RWPE2 (cell line): ENCODE results near the gene ARF6.

Experiments
- ATAC-seq: fragments of 200-7000 bp; cut with Tn5 transposase; 3 replicates; pipeline ENCODE4 v1.9.1; 2021; ENCODE audit warnings: low read depth
- DNase-seq: peaks from one replicate; pipeline ENCODE4 v3.0.0-alpha.2; 2020; ENCODE audit warnings: low spot score
- H3K27ac ChIP-seq: fragments of 450-650 bp; 2 replicates; pipeline ENCODE4 v1.5.1; 2017; ENCODE audit warnings: mild to moderate bottlenecking; ENCODE audit not compliant: poor library complexity, severe bottlenecking
- H3K27me3 ChIP-seq: fragments of 250-450 bp; sonication (Bioruptor Pico); 2 replicates; pipeline ENCODE4 v1.5.1; 2021; ENCODE audit warnings: mild to moderate bottlenecking, moderate library complexity; ENCODE audit not compliant: insufficient read depth, poor library complexity, severe bottlenecking
- H3K36me3 ChIP-seq: fragments of 250-450 bp; sonication (Bioruptor Pico); 2 replicates; pipeline ENCODE4 v1.5.1; 2020; ENCODE audit warnings: low read depth, mild to moderate bottlenecking, moderate library complexity
- H3K4me1 ChIP-seq: fragments of 250-450 bp; sonication (Bioruptor Pico); 2 replicates; pipeline ENCODE4 v1.5.1; 2021; ENCODE audit warnings: mild to moderate bottlenecking, moderate library complexity; ENCODE audit not compliant: insufficient read depth, poor library complexity, severe bottlenecking
- H3K4me3 ChIP-seq: fragments of 250-450 bp; sonication (Bioruptor Pico); 2 replicates; pipeline ENCODE4 v1.5.1; 2021; ENCODE audit warnings: mild to moderate bottlenecking, moderate library complexity; ENCODE audit not compliant: severe bottlenecking
- H3K9me3 ChIP-seq: fragments of 250-450 bp; sonication (Bioruptor Pico); 2 replicates; pipeline ENCODE4 v1.5.1; 2021; ENCODE audit warnings: mild to moderate bottlenecking, moderate library complexity; ENCODE audit not compliant: severe bottlenecking
- TF ChIP-seq, protein P1 (sequence below): fragments of 450-650 bp; IDR thresholded peaks from one replicate; pipeline ENCODE4 v1.5.1; 2017; ENCODE audit warnings: mild to moderate bottlenecking, moderate library complexity; ENCODE audit not compliant: poor library complexity, severe bottlenecking

Gene ARF6

DNA sequence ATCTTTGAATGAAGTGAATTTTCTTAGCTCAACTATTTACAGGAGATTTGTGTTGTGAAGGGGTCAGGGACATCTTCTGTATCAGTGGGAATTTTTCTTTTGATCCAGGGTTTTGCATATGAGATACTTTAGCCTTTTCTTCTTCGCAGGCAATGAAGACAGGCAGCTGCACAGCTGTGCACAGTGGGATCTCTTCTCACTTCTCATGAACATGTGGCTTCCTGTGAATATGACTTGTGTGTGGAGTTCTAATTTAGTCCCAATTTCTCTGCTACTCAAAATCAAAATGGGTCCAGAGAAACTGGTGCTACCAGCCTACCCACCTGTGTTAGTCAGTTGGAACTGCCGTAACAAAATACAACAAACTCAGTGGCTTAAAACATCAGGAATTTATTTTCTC, 37.8 kb downstream of the ARF6 start:
- Histone ChIP-seq H3K9me3 (no peaks in the 10 kb centered on the region), H3K27ac (no peak overlapping the region), H3K36me3 (no peaks in the 10 kb centered on the region), H3K4me1 (peaks cover 4% of the 10 kb centered on the region), H3K27me3 (no peaks in the 10 kb centered on the region), H3K4me3 (no peak overlapping the region)
- DNase-seq (no peak), ATAC-seq (no peak)
- TF ChIP-seq, protein P1, sequence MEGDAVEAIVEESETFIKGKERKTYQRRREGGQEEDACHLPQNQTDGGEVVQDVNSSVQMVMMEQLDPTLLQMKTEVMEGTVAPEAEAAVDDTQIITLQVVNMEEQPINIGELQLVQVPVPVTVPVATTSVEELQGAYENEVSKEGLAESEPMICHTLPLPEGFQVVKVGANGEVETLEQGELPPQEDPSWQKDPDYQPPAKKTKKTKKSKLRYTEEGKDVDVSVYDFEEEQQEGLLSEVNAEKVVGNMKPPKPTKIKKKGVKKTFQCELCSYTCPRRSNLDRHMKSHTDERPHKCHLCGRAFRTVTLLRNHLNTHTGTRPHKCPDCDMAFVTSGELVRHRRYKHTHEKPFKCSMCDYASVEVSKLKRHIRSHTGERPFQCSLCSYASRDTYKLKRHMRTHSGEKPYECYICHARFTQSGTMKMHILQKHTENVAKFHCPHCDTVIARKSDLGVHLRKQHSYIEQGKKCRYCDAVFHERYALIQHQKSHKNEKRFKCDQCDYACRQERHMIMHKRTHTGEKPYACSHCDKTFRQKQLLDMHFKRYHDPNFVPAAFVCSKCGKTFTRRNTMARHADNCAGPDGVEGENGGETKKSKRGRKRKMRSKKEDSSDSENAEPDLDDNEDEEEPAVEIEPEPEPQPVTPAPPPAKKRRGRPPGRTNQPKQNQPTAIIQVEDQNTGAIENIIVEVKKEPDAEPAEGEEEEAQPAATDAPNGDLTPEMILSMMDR = no peak

DNA sequence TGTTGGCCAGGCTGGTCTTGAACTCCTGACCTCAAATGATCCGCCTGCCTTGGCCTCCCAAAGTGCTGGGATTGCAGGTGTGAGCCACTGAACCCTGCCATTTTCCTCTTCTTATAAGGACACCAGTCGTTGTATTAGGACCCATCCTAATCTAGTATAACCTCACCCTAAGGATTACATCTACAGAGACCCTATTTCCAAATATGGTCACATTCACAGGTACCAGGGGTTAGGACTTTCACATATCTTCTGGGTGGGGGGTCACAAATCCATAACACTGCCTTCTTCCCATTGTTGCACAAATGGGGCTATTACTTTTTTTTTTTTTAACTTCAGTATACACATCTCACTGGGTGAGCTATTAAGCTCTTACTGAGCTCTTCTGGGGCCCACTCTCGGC, 38.6 kb downstream of the ARF6 start:
- ATAC-seq = no peak
- Histone ChIP-seq H3K4me3 (no peak overlapping the region), H3K27me3 (no peaks in the 10 kb centered on the region), H3K27ac (no peak overlapping the region), H3K4me1 (peaks cover 4% of the 10 kb centered on the region), H3K9me3 (no peaks in the 10 kb centered on the region), H3K36me3 (no peaks in the 10 kb centered on the region)
- TF ChIP-seq, protein P1 = no peak
- DNase-seq = no peak

DNA sequence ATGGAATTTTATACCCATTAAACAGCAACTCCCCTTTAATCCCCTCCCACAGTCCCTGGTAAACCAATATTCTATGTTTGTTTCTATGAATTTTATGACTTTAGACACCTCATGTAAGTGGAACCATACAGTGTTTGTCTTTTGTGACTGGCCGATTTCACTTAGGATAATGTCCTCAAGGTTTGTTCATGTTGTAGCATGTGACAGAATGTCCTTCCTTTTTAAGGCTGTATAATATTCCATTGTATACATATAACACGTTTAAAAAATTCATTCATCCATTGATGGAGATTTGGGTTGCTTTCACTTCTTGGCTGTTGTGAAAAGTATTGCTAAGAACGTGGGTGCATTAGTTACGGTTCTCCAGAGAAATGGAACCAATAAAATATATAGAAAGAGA, 40.2 kb downstream of the ARF6 start:
- TF ChIP-seq, protein P1 = no peak
- H3K27me3 ChIP-seq = no peaks in the 10 kb centered on the region

DNA sequence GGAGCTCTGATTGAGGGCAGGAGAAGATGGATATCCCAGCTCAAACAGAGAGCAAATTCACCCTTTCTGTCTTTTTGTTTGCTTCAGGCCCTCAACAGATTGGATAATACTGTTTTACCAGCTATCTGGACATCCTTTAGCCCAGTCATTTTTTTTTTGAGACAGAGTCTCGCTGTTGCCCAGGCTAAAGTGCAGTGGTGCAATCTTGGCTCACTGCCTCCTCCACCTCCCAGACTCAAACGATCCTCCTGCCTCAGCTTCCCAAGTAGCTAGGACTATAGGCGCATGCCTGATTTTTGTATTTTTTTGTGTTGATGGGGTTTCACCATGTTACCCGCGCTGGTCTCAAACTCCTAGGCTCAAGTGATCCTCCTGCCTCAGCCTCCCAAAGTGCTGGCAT, 40.8 kb downstream of the ARF6 start:
- no peak for DNase-seq
- Histone ChIP-seq H3K9me3 (peaks cover 6% of the 10 kb centered on the region), H3K4me1 (peaks cover 4% of the 10 kb centered on the region), H3K36me3 (no peaks in the 10 kb centered on the region), H3K27me3 (no peaks in the 10 kb centered on the region), H3K27ac (no peak overlapping the region), H3K4me3 (no peak overlapping the region)
- TF ChIP-seq, protein P1 = no peak
- ATAC-seq = no peak

More for the DNA sequence above, 40.2 kb downstream of the ARF6 start:
- Histone ChIP-seq H3K27ac (no peak overlapping the region), H3K4me3 (no peak overlapping the region), H3K36me3 (no peaks in the 10 kb centered on the region), H3K9me3 (peaks cover 6% of the 10 kb centered on the region), H3K4me1 (peaks cover 4% of the 10 kb centered on the region)
- DNase-seq (no peak), ATAC-seq (no peak)

DNA sequence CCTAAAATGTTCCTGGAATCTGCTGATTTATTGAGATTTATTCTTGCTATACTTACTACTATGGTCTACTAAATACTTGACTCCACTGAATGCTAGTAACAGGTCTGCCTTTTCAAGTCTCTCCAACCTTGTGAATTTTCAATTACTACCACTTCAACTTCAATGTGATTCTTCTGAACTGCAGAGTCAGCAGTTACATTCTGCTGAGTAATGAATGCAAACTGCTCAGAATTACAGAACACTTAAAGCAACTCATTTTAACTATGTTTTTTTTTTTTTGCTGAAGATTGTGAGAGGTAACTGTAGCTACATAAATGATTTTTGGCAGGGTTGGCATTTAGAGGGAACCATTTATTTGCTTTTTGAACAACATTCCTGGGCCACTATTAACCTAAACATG, 41.8 kb downstream of the ARF6 start:
- Histone ChIP-seq H3K36me3 (no peaks in the 10 kb centered on the region), H3K9me3 (peaks cover 6% of the 10 kb centered on the region), H3K4me1 (peaks cover 4% of the 10 kb centered on the region), H3K4me3 (no peak overlapping the region), H3K27ac (no peak overlapping the region), H3K27me3 (no peaks in the 10 kb centered on the region)
- ATAC-seq (no peak), DNase-seq (no peak)
- TF ChIP-seq, protein P1 = no peak
